ENCODE results near the gene COL20A1.

- no peak for TF ChIP-seq POLR2A (IDR thresholded peaks at IDR 0.05)
- no peak for TF ChIP-seq CTCF (IDR thresholded peaks at IDR 0.05)
- no peak for TF ChIP-seq EP300 (IDR thresholded peaks at IDR 0.05)
Measured at GRCh38 chr20:63317061-63317460, 24.1 kb downstream of the COL20A1 start.

Measured in stomach (tissue), 4 donors.